Measurements from ENCODE around the gene CATSPERZ.
A peak's percentile ranks its signal among the peaks of the same experiment; 100 is the strongest.
"Not testable (repeated sequence)": the region's sequence is repeated elsewhere in the genome, so short reads cannot be mapped to it uniquely, and the experiment has no call there.

The CATSPERZ gene

GRCh38 chr11:64304316-64305072 is 4.3 kb downstream of the CATSPERZ start:
- DNase-seq = peak; percentile 90

- DNase-seq = peak; percentile 98
Observed at GRCh38 chr11:64305075-64305690, 5.0 kb downstream of the CATSPERZ start, which contains the start of gene ESRRA. Gene ESRRA, plus strand, starts transcription at chr11:64305524. Its CDS starts 1,656 bp downstream, at chr11:64307180.

GRCh38 chr11:64305691-64306562 is 5.8 kb downstream of the CATSPERZ start:
- peak; percentile 63 for DNase-seq

- DNase-seq = no peak
Observed at GRCh38 chr11:64306563-64306875, 6.4 kb downstream of the CATSPERZ start.

GRCh38 chr11:64306876-64307622 is 6.9 kb downstream of the CATSPERZ start:
- peak; percentile 55 for DNase-seq

- DNase-seq = not testable (repeated sequence)
Observed at GRCh38 chr11:64307795-64308194, 7.6 kb downstream of the CATSPERZ start.

GRCh38 chr11:64312947-64313346 is 12.8 kb downstream of the CATSPERZ start:
- DNase-seq = no peak

GRCh38 chr11:64313491-64314145 is 13.5 kb downstream of the CATSPERZ start:
- no peak for DNase-seq

GRCh38 chr11:64314146-64314804 is 14.1 kb downstream of the CATSPERZ start:
- no peak for DNase-seq

GRCh38 chr11:64314805-64315561 is 14.8 kb downstream of the CATSPERZ start:
- no peak for DNase-seq

- not testable (repeated sequence) for DNase-seq
Observed at GRCh38 chr11:64315667-64316526, 15.7 kb downstream of the CATSPERZ start.

GRCh38 chr11:64316672-64317324 is 16.6 kb downstream of the CATSPERZ start:
- DNase-seq = no peak

- DNase-seq = peak; percentile 96
Observed at GRCh38 chr11:64317325-64317960, 17.3 kb downstream of the CATSPERZ start, which contains the start of gene TRMT112. Gene TRMT112, minus strand, starts transcription at chr11:64317559. Its CDS starts 33 bp downstream, at chr11:64317526.

- peak; percentile 98 for DNase-seq
Observed at GRCh38 chr11:64317961-64318765, 18.0 kb downstream of the CATSPERZ start, which contains the start of gene PRDX5. Gene PRDX5, plus strand, starts transcription at chr11:64318121. Its CDS starts 95 bp downstream, at chr11:64318216.

GRCh38 chr11:64318766-64319761 is 18.9 kb downstream of the CATSPERZ start:
- DNase-seq = no peak

GRCh38 chr11:64320556-64320955 is 20.4 kb downstream of the CATSPERZ start:
- DNase-seq = no peak
